OCI-LY7 (cell line): Measurements from ENCODE around the gene ACOT13. TPM values are rescaled to one million over a fixed set of nuclear protein-coding genes. Genes with fewer than 3 reads are reported as not detected.

Source experiments
- BruUV-seq: library from RNA; stranded (reverse); fragments of 400-500 nt; replicated peaks from 2 replicates; lab custom pipeline; 2021; lab: Mats Ljungman, UMichigan
- CTCF ChIA-PET: fragments of 300-600 bp; sonication (Branson Sonifier 250); formaldehyde crosslinking; loops from one replicate; lab custom pipeline; 2022; ENCODE audit warnings: antibody characterized with exemption; ENCODE audit not compliant: unreplicated experiment; lab: Charles Lee
- POLR2A ChIA-PET: fragments of 300-600 bp; sonication (Branson Sonifier 250); formaldehyde crosslinking; loops from one replicate; lab custom pipeline; 2022; ENCODE audit warnings: antibody characterized with exemption; lab: Charles Lee
- DNase-seq: peaks from one replicate; pipeline ENCODE4 v3.0.0-alpha.2; 2015; ENCODE audit warnings: low spot score
- H2AFZ ChIP-seq: fragments of 200-600 bp; sonication (generic), shearing (Covaris generic); 2 replicates; pipeline ENCODE4 v1.6.1; 2014; ENCODE audit warnings: mild to moderate bottlenecking, antibody characterized with exemption, low read length, moderate library complexity
- H3K27ac ChIP-seq: fragments of 200-600 bp; sonication (generic); 2 replicates; pipeline ENCODE4 v1.5.1; 2014; ENCODE audit warnings: mixed run types, low read depth, mild to moderate bottlenecking, moderate library complexity, low read length, inconsistent platforms; ENCODE audit not compliant: poor library complexity, severe bottlenecking
- H3K36me3 ChIP-seq: fragments of 200-600 bp; sonication (generic); 2 replicates; pipeline ENCODE4 v1.6.1; 2014; ENCODE audit warnings: mild to moderate bottlenecking, antibody characterized with exemption, low read length, moderate library complexity, mixed read lengths; ENCODE audit not compliant: insufficient read depth
- H3K4me1 ChIP-seq: fragments of 200-600 bp; sonication (generic); 2 replicates; pipeline ENCODE4 v1.5.1; 2014; ENCODE audit warnings: mild to moderate bottlenecking, low read length; ENCODE audit not compliant: insufficient read depth, poor library complexity, severe bottlenecking
- H3K4me2 ChIP-seq: fragments of 200-600 bp; sonication (generic); 2 replicates; pipeline ENCODE4 v1.6.1; 2014; ENCODE audit warnings: mild to moderate bottlenecking, low read length
- H3K4me3 ChIP-seq: fragments of 200-600 bp; sonication (generic); 2 replicates; pipeline ENCODE4 v1.5.1; 2014; ENCODE audit warnings: mild to moderate bottlenecking, low read depth, low read length; ENCODE audit not compliant: poor library complexity, severe bottlenecking
- H3K79me2 ChIP-seq: fragments of 200-600 bp; sonication (generic); 2 replicates; pipeline ENCODE4 v1.6.1; 2016; ENCODE audit warnings: low read depth, mild to moderate bottlenecking, low read length, moderate library complexity, mixed read lengths; ENCODE audit not compliant: insufficient read depth
- H3K9me2 ChIP-seq: fragments of 200-600 bp; sonication (generic); 2 replicates; pipeline ENCODE4 v1.6.1; 2016; ENCODE audit warnings: mild to moderate bottlenecking, low read length, mixed read lengths; ENCODE audit not compliant: insufficient read depth
- H3K9me3 ChIP-seq: fragments of 200-600 bp; sonication (generic); 2 replicates; pipeline ENCODE4 v1.6.1; 2014; ENCODE audit warnings: mild to moderate bottlenecking, mixed run types, low read length, mixed read lengths
- H4K20me1 ChIP-seq: fragments of 200-600 bp; sonication (generic); 2 replicates; pipeline ENCODE4 v1.6.1; 2014; ENCODE audit warnings: mild to moderate bottlenecking, antibody characterized with exemption, low read length, moderate library complexity, mixed read lengths; ENCODE audit not compliant: insufficient read depth
- EZH2phosphoT487 ChIP-seq: fragments of 200-600 bp; sonication (generic); IDR thresholded peaks from 2 replicates; pipeline ENCODE4 v1.6.1; 2018; ENCODE audit warnings: low read depth, borderline replicate concordance, mild to moderate bottlenecking, mixed run types, antibody characterized with exemption, low read length, moderate library complexity, mixed read lengths
- intact Hi-C: fragments of 100-400 bp; cut with micrococcal nuclease; formaldehyde crosslinking; loops from one replicate; pipeline ENCODE4 v1.10.0; 2022; ENCODE audit not compliant: unreplicated experiment
- total RNA-seq, 2 experiments: library from RNA; depleted of rRNA in 1 of 2; stranded (reverse); fragments of >200 nt in 1 of 2; shearing (Covaris generic) in 1 of 2; gene quantifications; 2 replicates each; pipeline ENCODE4 v1.2.3, GENCODE V29; 2014 to 2022
- TF ChIP-seq, protein P1 (sequence below): fragments of 200-600 bp; sonication (generic); conservative IDR thresholded peaks from 2 replicates; pipeline ENCODE4 v1.5.1; 2014; ENCODE audit warnings: mild to moderate bottlenecking, antibody characterized with exemption, low read length, moderate library complexity, mixed read lengths

Gene ACOT13
- total RNA-seq, 2 experiments from 2014 or later, result 4.1 to 16.4 TPM

- H3K79me2 ChIP-seq, result no peaks in the 10 kb centered on the region
- H3K27ac ChIP-seq, result no peak overlapping the region
- H3K36me3 ChIP-seq, result peaks cover 22% of the 10 kb centered on the region
- peak overlapping the region; percentile 92 for H2AFZ ChIP-seq
- no peaks in the 10 kb centered on the region for H3K9me3 ChIP-seq
- peaks cover 27% of the 10 kb centered on the region for H3K4me1 ChIP-seq
- POLR2A ChIA-PET, result interaction anchor here (0.8 to 3.4 kb wide), 2 partner anchors 18 to 52 kb away, joined by 3 to 17 read pairs; no protein-coding TSS in a partner anchor
- no peaks in the 10 kb centered on the region for H3K9me2 ChIP-seq
- CTCF ChIA-PET, result no interaction called here
- DNase-seq, result no peak
- intact Hi-C loops, result no loop called here
- H3K4me2 ChIP-seq, result peak overlapping the region; percentile 82
- H3K4me3 ChIP-seq, result peak overlapping the region; percentile 68
- no TSS peak for BruUV-seq
- TF ChIP-seq EZH2phosphoT487, result no peak
- TF ChIP-seq, protein P1, sequence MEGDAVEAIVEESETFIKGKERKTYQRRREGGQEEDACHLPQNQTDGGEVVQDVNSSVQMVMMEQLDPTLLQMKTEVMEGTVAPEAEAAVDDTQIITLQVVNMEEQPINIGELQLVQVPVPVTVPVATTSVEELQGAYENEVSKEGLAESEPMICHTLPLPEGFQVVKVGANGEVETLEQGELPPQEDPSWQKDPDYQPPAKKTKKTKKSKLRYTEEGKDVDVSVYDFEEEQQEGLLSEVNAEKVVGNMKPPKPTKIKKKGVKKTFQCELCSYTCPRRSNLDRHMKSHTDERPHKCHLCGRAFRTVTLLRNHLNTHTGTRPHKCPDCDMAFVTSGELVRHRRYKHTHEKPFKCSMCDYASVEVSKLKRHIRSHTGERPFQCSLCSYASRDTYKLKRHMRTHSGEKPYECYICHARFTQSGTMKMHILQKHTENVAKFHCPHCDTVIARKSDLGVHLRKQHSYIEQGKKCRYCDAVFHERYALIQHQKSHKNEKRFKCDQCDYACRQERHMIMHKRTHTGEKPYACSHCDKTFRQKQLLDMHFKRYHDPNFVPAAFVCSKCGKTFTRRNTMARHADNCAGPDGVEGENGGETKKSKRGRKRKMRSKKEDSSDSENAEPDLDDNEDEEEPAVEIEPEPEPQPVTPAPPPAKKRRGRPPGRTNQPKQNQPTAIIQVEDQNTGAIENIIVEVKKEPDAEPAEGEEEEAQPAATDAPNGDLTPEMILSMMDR, result no peak
- H4K20me1 ChIP-seq, result no peaks in the 10 kb centered on the region
Measured at GRCh38 chr6:24646771-24647170, 20.1 kb upstream of the ACOT13 start.

- intact Hi-C loops, result no loop called here
- no peak overlapping the region for H3K27ac ChIP-seq
- H3K9me3 ChIP-seq, result no peaks in the 10 kb centered on the region
- H3K9me2 ChIP-seq, result no peaks in the 10 kb centered on the region
- ChIA-PET POLR2A (interaction anchor here (1.0 kb wide), 1 partner anchor 12 kb away, joined by 3 read pairs; no protein-coding TSS in a partner anchor), CTCF (no interaction called here)
- peaks cover 27% of the 10 kb centered on the region for H3K4me1 ChIP-seq
- peaks cover 37% of the 10 kb centered on the region for H3K36me3 ChIP-seq
- BruUV-seq, result no TSS peak
- no peaks in the 10 kb centered on the region for H4K20me1 ChIP-seq
- no peak overlapping the region for H3K4me3 ChIP-seq
- H3K4me2 ChIP-seq, result no peak overlapping the region
- H2AFZ ChIP-seq, result no peak overlapping the region
- TF ChIP-seq, protein P1, result no peak
- no peak for TF ChIP-seq EZH2phosphoT487
- no peak for DNase-seq
- no peaks in the 10 kb centered on the region for H3K79me2 ChIP-seq
Measured at GRCh38 chr6:24648276-24648675, 18.6 kb upstream of the ACOT13 start.

DNA sequence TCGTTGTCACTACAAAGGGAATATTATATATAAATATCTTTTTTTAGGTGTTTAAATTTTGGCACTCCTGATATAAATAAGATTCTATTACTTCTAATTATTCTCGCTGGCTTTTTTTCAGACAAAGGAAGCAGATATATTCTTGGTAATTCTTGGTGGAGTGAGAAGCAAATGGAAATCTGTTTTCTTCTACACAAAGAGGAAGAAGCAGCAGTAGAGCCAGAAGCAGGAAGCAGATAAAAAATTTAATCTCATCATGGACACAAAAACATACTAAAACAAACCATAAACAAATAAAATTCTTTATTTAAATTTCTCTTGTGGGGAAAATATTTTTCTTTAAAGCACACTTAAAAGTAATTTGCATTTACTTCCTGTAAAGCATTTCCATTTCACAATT lies 17.2 kb upstream of the ACOT13 start:
- POLR2A ChIA-PET, result interaction anchor here (0.7 to 1.3 kb wide), 5 partner anchors 9 to 65 kb away, joined by 3 to 4 read pairs (median 3); partner anchors contain the start of genes ACOT13 and TDP2
- Histone ChIP-seq H2AFZ (no peak overlapping the region), H3K79me2 (no peaks in the 10 kb centered on the region), H3K4me2 (no peak overlapping the region; the same call in 1 of the 2 replicates), H4K20me1 (no peaks in the 10 kb centered on the region), H3K4me1 (peaks cover 23% of the 10 kb centered on the region), H3K36me3 (peaks cover 51% of the 10 kb centered on the region), H3K27ac (peak overlapping the region; percentile 8), H3K4me3 (no peak overlapping the region), H3K9me2 (no peaks in the 10 kb centered on the region), H3K9me3 (no peaks in the 10 kb centered on the region)
- TF ChIP-seq EZH2phosphoT487, result no peak
- TF ChIP-seq, protein P1, result no peak
- no TSS peak for BruUV-seq
- CTCF ChIA-PET, result no interaction called here
- intact Hi-C loops, result no loop called here
- DNase-seq, result no peak
